Measurements from ENCODE around the gene SGMS1. TPM values are rescaled to one million over a fixed set of nuclear protein-coding genes. Genes with fewer than 3 reads are reported as not detected.

The SGMS1 gene
- total RNA-seq, 6 experiments from 2014 or later = 13.6 to 49.8 (median 20.0) TPM

- peaks cover 0 to 20% (median 7%) of the 10 kb centered on the region in 4 donors for H3K4me1 ChIP-seq
- intact Hi-C loops (cut with DNase I) = no loop called here
- H3K27me3 ChIP-seq = no peaks in the 10 kb centered on the region
- no peak for ATAC-seq
- H3K9me3 ChIP-seq = no peaks in the 10 kb centered on the region
- TF ChIP-seq, protein P1, sequence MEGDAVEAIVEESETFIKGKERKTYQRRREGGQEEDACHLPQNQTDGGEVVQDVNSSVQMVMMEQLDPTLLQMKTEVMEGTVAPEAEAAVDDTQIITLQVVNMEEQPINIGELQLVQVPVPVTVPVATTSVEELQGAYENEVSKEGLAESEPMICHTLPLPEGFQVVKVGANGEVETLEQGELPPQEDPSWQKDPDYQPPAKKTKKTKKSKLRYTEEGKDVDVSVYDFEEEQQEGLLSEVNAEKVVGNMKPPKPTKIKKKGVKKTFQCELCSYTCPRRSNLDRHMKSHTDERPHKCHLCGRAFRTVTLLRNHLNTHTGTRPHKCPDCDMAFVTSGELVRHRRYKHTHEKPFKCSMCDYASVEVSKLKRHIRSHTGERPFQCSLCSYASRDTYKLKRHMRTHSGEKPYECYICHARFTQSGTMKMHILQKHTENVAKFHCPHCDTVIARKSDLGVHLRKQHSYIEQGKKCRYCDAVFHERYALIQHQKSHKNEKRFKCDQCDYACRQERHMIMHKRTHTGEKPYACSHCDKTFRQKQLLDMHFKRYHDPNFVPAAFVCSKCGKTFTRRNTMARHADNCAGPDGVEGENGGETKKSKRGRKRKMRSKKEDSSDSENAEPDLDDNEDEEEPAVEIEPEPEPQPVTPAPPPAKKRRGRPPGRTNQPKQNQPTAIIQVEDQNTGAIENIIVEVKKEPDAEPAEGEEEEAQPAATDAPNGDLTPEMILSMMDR (IDR thresholded peaks at IDR 0.05) = no peak
- TF ChIP-seq POLR2A (IDR thresholded peaks at IDR 0.05) = no peak
- no peak for DNase-seq
- 100% methylated on average over 1 of the region's 2 CpGs for WGBS (ENCODE audit: insufficient coverage, low coverage, low lambda C conversion rate, missing lambda C conversion rate)
- no peak overlapping the region for H3K27ac ChIP-seq
- H3K36me3 ChIP-seq = no peaks in the 10 kb centered on the region
- no peak overlapping the region for H3K4me3 ChIP-seq
Measured at GRCh38 chr10:50406457-50407070, 217.2 kb downstream of the SGMS1 start.

- intact Hi-C loops (cut with DNase I) = no loop called here
- DNase-seq = no peak
Measured at GRCh38 chr10:50405723-50406122, 218.0 kb downstream of the SGMS1 start.

GRCh38 chr10:50404021-50404773 is 219.6 kb downstream of the SGMS1 start:
- TF ChIP-seq, protein P1 (IDR thresholded peaks at IDR 0.05) = no peak
- H3K27me3 ChIP-seq = no peaks in the 10 kb centered on the region
- H3K4me3 ChIP-seq = no peak overlapping the region
- H3K27ac ChIP-seq = peak overlapping the region in 1 of 3 donors; percentile 26
- DNase-seq (no peak), ATAC-seq (peak in 3 of 4 donors; percentile 23 to 55 (median 25))
- H3K36me3 ChIP-seq = no peaks in the 10 kb centered on the region
- intact Hi-C loops (cut with DNase I) = no loop called here
- H3K4me1 ChIP-seq = peaks cover 0 to 26% (median 7%) of the 10 kb centered on the region in 4 donors
- 43% methylated on average over 7 of the region's 7 CpGs for WGBS (ENCODE audit: insufficient coverage, low coverage, low lambda C conversion rate, missing lambda C conversion rate)
- H3K9me3 ChIP-seq = no peaks in the 10 kb centered on the region

More at GRCh38 chr10:50405723-50406122, 218.0 kb downstream of the SGMS1 start:
- H3K36me3 ChIP-seq = no peaks in the 10 kb centered on the region
- ATAC-seq = no peak
- no peak overlapping the region for H3K4me3 ChIP-seq
- H3K9me3 ChIP-seq = no peaks in the 10 kb centered on the region
- no peaks in the 10 kb centered on the region for H3K27me3 ChIP-seq
- TF ChIP-seq POLR2A (IDR thresholded peaks at IDR 0.05) = no peak
- TF ChIP-seq, protein P1 (IDR thresholded peaks at IDR 0.05) = no peak
- peaks cover 0 to 23% (median 7%) of the 10 kb centered on the region in 4 donors for H3K4me1 ChIP-seq
- H3K27ac ChIP-seq = no peak overlapping the region

DNA sequence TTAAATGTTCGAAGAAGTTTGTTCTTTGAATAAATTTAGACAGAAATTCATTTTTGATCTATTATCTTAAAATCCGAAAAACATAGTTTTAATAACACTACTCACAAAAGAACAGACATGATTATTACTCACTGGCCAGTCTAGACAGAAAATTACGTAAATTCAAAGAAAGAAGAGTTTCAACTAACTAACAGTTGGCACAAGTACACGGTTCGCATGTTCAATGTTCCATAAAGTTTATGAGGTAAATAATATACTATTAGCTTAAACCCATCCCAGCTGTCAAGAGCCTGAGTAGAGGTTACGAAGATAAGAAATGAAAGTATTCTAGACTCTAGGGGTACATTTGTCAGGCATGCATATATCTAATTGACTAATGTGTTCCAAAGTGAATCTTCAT is 220.7 kb downstream of the SGMS1 start:
- TF ChIP-seq POLR2A (IDR thresholded peaks at IDR 0.05) = no peak
- TF ChIP-seq, protein P1 (IDR thresholded peaks at IDR 0.05) = no peak
- Histone ChIP-seq H3K4me3 (no peak overlapping the region), H3K9me3 (no peaks in the 10 kb centered on the region), H3K36me3 (no peaks in the 10 kb centered on the region), H3K27ac (no peak overlapping the region), H3K4me1 (peaks cover 0 to 26% (median 10%) of the 10 kb centered on the region in 4 donors), H3K27me3 (no peaks in the 10 kb centered on the region)
- 82% methylated on average over 6 of the region's 6 CpGs for WGBS (ENCODE audit: insufficient coverage, low coverage, low lambda C conversion rate, missing lambda C conversion rate)
- intact Hi-C loops (cut with DNase I) = no loop called here
- DNase-seq (no peak), ATAC-seq (no peak)
